Fibroblast of lung (primary cell): ENCODE data around the gene KAT2B. TPM values are rescaled to one million over a fixed set of nuclear protein-coding genes. Genes with fewer than 3 reads are reported as not detected.

Experiments
- DNase-seq, 2 donors: peaks; one replicate each; pipeline versions ENCODE4 v3.0.0 to v3.0.0-alpha.2; 2010; ENCODE audit warnings: low read depth in 2 of 2
- H2AFZ ChIP-seq: 2 replicates; pipeline ENCODE4 v1.5.1; 2012; ENCODE audit warnings: low read length, control low read depth, inconsistent platforms
- H3K27ac ChIP-seq: 2 replicates; pipeline ENCODE4 v1.5.1; 2011; ENCODE audit warnings: low read length, control low read depth; ENCODE audit not compliant: insufficient read depth
- H3K27me3 ChIP-seq: 2 replicates; pipeline ENCODE4 v1.5.1; 2011; ENCODE audit warnings: mild to moderate bottlenecking, low read length; ENCODE audit not compliant: control insufficient read depth, insufficient read depth
- H3K36me3 ChIP-seq: 2 replicates; pipeline ENCODE4 v1.5.1; 2011; ENCODE audit warnings: low read length; ENCODE audit not compliant: control insufficient read depth, insufficient read depth
- H3K4me1 ChIP-seq: 2 replicates; pipeline ENCODE4 v1.5.1; 2011; ENCODE audit warnings: low read length; ENCODE audit not compliant: control insufficient read depth, insufficient read depth; ENCODE audit errors: extremely low read depth
- H3K4me2 ChIP-seq: 2 replicates; pipeline ENCODE4 v1.5.1; 2011; ENCODE audit warnings: low read length, control low read depth; ENCODE audit not compliant: insufficient read depth; ENCODE audit errors: extremely low read depth
- H3K4me3 ChIP-seq, 4 experiments: fragments of 200-600 bp in 1 of 4; sonication (generic) in 1 of 4; replicated peaks in 1 of 4; 2 replicates each; pipeline ENCODE4 v1.5.1; 2011 to 2016; ENCODE audit warnings: low read length in 4 of 4, low read depth in 3 of 4, mild to moderate bottlenecking in 3 of 4, control low read depth in 2 of 4, inconsistent platforms in 1 of 4, mixed read lengths in 1 of 4; ENCODE audit not compliant: insufficient read depth in 1 of 4; ENCODE audit errors: control extremely low read depth in 1 of 4
- H3K79me2 ChIP-seq: 2 replicates; pipeline ENCODE4 v1.5.1; 2012; ENCODE audit warnings: mild to moderate bottlenecking, low read length, inconsistent platforms; ENCODE audit not compliant: control insufficient read depth, insufficient read depth
- H3K9ac ChIP-seq: 2 replicates; pipeline ENCODE4 v1.5.1; 2011; ENCODE audit warnings: mild to moderate bottlenecking, low read length, control low read depth; ENCODE audit not compliant: insufficient read depth
- H3K9me3 ChIP-seq: 2 replicates; pipeline ENCODE4 v1.5.1; 2012; ENCODE audit warnings: low read depth, low read length; ENCODE audit not compliant: control insufficient read depth, insufficient read depth
- H4K20me1 ChIP-seq: 2 replicates; pipeline ENCODE4 v1.5.1; 2011; ENCODE audit warnings: low read length; ENCODE audit not compliant: control insufficient read depth, insufficient read depth; ENCODE audit errors: extremely low read depth
- CTCF ChIP-seq, 2 donors: IDR thresholded peaks in 1 of 2; conservative IDR thresholded peaks in 1 of 2; 1 replicate in 1 of 2; 2 replicates in 1 of 2; pipeline ENCODE4 v1.5.1; 2011 to 2012; ENCODE audit warnings: low read length in 2 of 2, control low read depth in 1 of 2, inconsistent platforms in 1 of 2, low read depth in 1 of 2, mild to moderate bottlenecking in 1 of 2
- EZH2 ChIP-seq: IDR thresholded peaks from 2 replicates; pipeline ENCODE4 v1.5.1; 2012; ENCODE audit warnings: low read length, control low read depth, mild to moderate bottlenecking; ENCODE audit errors: missing control alignments
- polyA plus RNA-seq, 2 donors: library from polyadenylated mRNA; depleted of rRNA in 1 of 2; stranded (reverse) in 1 of 2; unstranded in 1 of 2; fragments of >200 nt; gene quantifications; 2 replicates each; pipeline ENCODE4 v1.2.1, GENCODE V29; 2011 to 2012; ENCODE audit warnings: missing spikeins in 1 of 2
- total RNA-seq: library from RNA; depleted of rRNA; stranded (reverse); fragments of >200 nt; gene quantifications from 2 replicates; pipeline ENCODE4 v1.2.1, GENCODE V29; 2014

Gene KAT2B
- total and polyA plus RNA-seq, 2 donors (not counting 1 experiment from before 2014, with no cell fraction given): 9.1 to 14.7 TPM

GRCh38 chr3:20201143-20201542, 160.9 kb downstream of the KAT2B start:
- TF ChIP-seq EZH2 (no peak), CTCF (conservative IDR thresholded peaks at IDR 0.05 in 1 of 2, IDR thresholded peaks at IDR 0.05 in 1 of 2; ENCODE audit: low read depth in 1 of 2, low read length in 2 of 2) (no peak)
- DNase-seq: peak in 1 of 2 donors; percentile 37

More at GRCh38 chr3:20201143-20201542, 160.9 kb downstream of the KAT2B start:
- Histone ChIP-seq H2AFZ (no peak overlapping the region), H3K36me3 (no peaks in the 10 kb centered on the region), H4K20me1 (no peaks in the 10 kb centered on the region), H3K4me3 (no peak overlapping the region), H3K27me3 (no peaks in the 10 kb centered on the region), H3K9ac (no peak overlapping the region), H3K4me2 (no peak overlapping the region), H3K27ac (no peak overlapping the region), H3K79me2 (no peaks in the 10 kb centered on the region), H3K9me3 (no peaks in the 10 kb centered on the region), H3K4me1 (no peaks in the 10 kb centered on the region)

Other genes starting within 250 kb of the KAT2B start
- 0.83 and 1.0 TPM in 2 replicates for gene EFHB, start 106.2 kb upstream of the KAT2B start, total RNA-seq
- gene EFHB, start 106.2 kb upstream of the KAT2B start, polyA plus RNA-seq: 0.28 and 0.43 TPM in 2 replicates
- 41.9 and 50.9 TPM in 2 replicates for gene RAB5A, start 93.3 kb upstream of the KAT2B start, total RNA-seq
- 64.5 and 86.1 TPM in 2 replicates for gene RAB5A, start 93.3 kb upstream of the KAT2B start, polyA plus RNA-seq
- not detected in 2 replicates for gene PP2D1, start 28.2 kb upstream of the KAT2B start, total RNA-seq
- not detected in 2 replicates for gene PP2D1, start 28.2 kb upstream of the KAT2B start, polyA plus RNA-seq
- gene SGO1, start 145.8 kb downstream of the KAT2B start, total RNA-seq: 0.26 and 1.8 TPM in 2 replicates
- 2.4 and 7.4 TPM in 2 replicates for gene SGO1, start 145.8 kb downstream of the KAT2B start, polyA plus RNA-seq